T47D (cell line): Measurements from ENCODE around the gene CEACAM1.
"Not testable (repeated sequence)": the region's sequence is repeated elsewhere in the genome, so short reads cannot be mapped to it uniquely, and the experiment has no call there.

ENCODE experiments used
- DNase-seq, 2 experiments: peaks; one replicate each; pipeline versions ENCODE4 v3.0.0 to v3.0.0-alpha.2; 2011 to 2012; ENCODE audit warnings: low read depth in 1 of 2, low spot score in 1 of 2
- JUND ChIP-seq: IDR thresholded peaks from 2 replicates; pipeline ENCODE4 v1.6.1; 2012; ENCODE audit warnings: low read depth
- in situ Hi-C: cut with HindIII; loops from 2 replicates; pipeline ENCODE4 v1.10.0; 2016; ENCODE audit warnings: low sequenced_read_pairs, low pct_unique_long_range_greater_than_20kb

CEACAM1 gene

DNA sequence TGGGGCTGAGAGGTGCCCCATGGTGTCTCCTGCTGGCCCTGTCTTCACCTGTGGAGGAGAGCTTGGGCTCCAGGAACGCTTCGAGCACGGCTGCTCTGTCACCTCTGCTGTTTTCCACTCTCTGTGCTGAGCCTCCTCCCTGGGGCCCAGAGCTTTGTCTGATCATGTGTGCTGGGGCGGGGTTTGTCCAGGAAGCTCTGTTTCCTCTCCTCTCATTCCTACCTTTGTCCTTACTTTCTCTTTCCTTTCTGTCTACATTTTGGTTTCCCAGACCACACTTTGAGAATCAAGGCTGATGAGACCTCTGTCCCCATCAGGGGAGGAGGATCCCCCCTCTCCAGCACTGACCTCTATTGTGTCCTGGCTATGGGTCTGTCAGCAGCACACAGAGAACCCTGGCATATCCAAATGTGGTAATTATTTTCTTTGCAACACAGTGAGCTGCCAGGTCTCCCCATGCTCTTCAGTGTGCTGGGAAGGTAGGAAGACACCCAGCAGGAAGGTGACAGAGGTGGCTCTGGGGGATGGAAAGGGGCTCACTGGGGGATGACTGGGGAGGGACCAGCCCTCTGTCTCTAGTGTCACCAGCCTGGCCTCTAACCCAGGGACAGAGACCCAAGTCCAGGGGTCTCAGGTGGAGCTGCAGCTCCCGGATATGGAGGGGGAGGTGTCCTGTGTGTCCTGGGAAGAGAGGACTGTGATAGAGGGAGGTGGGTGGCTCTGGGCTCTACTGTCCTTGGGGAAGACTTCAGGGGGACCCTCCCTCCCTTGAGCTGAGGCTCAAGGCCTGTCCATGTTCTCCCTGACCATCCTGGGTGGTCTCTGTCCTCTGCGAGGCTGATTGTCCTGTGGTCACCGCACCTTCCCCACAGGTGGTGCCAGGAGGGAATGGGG lies at the start of gene CEACAM1:
Gene CEACAM1, minus strand, starts transcription at position 128 of the 894 bp plus-strand sequence. Its CDS starts 107 bp downstream, at position 21.
- TF ChIP-seq JUND: no peak
- in situ Hi-C loops: no loop called here
- peak; percentile 20 to 59 for DNase-seq

DNA sequence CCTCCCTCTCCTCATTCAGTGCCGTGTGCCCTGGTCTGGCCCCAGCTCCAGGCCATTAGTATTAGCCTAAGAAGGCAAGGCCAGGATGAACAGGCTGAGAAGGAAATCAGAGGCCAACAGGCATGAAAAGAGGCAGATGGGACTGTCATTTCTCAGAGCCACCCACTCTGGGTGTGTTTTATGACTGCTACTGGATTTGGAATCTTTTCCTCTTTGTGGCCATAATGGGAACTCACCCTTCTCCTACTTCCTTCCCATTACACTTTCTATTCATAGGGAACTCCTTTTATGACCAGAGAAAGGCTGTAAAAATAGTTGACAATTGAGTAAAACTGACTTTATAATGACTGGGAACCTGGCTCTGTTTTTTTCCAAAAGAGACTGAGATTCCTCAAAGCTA lies 48.7 kb upstream of the CEACAM1 start:
- in situ Hi-C loops: no loop called here
- DNase-seq: no peak

DNA sequence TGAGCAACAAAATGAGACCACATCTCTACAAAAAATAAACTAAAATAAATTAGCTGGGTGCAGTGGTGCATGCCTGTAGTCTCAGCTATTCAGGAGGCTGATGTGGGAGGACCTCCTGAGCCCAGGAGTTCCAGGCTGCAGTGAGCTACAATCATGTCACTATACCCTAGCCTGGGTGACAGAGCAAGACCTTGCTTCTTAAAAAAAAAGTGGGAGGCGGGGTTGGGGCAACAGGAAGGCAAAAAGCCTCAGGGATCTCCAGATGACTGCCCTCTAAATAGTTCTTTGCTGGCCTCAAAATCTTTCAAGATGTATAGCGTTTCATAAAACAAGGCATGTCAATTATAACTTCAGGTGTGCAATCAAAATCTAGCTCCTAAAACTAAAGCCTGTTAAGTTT lies 48.0 kb upstream of the CEACAM1 start:
- DNase-seq: no peak
- in situ Hi-C loops: no loop called here
- no peak for TF ChIP-seq JUND

More for the DNA sequence above, 48.7 kb upstream of the CEACAM1 start:
- TF ChIP-seq JUND: no peak

DNA sequence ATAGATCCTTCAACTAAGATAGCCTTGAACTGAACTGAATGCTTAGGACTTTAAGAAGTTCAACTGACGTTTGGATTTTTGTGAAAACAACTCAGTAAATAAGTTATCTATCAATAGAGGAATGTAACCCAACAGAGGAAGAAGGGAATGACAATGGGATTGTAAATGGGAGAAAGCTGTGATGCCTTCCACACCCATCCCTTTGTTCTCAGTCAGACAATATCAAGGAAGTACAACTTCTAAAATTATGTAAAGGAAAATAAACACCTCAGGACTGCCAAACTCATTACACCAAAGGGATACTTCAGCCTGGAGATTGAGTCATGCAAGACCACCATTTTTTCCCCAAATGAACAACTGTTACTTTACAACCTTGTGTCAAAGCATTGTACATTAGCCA lies 45.4 kb upstream of the CEACAM1 start:
- no peak for TF ChIP-seq JUND
- in situ Hi-C loops: no loop called here
- DNase-seq: no peak

DNA sequence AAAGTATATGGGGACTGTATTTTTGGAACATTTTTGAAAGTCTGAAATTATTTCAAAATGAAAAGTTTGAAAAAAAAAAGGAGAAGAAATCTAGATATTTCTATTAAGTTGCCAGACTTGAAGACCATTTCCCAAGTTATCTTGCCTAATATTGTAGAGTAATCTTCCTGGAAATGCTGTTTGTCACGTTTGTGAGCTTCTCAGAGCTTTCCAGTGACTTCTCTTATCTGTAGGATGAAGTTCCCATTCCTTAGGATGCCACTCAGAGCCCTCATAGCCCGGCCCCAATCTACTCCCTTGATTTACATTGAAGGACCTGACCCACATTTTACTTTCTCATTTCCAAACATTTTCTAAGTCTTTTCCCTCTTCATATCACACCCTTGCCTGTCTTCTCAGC lies 42.8 kb upstream of the CEACAM1 start:
- TF ChIP-seq JUND: no peak
- DNase-seq: no peak
- in situ Hi-C loops: no loop called here

DNA sequence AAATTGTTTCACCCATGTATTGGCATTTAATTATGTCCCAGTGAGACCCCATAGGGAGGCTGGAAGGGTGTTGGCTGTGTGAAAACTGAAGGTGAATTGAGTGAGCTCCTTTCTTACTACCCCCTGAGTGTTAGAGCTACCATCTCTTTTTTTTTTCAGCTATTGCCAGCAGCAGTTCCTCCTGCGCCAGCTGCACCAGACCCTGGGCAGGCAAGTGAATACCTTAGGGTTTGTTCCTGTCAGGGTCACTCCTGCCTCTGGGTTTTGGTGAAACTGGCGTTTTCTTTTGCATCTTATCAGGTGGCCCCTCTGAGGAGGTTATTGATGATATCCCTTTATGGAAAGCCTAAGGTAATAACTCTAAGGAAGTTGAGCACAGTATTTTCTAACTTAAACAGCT lies 40.9 kb upstream of the CEACAM1 start:
- DNase-seq: no peak
- no peak for TF ChIP-seq JUND
- in situ Hi-C loops: no loop called here

DNA sequence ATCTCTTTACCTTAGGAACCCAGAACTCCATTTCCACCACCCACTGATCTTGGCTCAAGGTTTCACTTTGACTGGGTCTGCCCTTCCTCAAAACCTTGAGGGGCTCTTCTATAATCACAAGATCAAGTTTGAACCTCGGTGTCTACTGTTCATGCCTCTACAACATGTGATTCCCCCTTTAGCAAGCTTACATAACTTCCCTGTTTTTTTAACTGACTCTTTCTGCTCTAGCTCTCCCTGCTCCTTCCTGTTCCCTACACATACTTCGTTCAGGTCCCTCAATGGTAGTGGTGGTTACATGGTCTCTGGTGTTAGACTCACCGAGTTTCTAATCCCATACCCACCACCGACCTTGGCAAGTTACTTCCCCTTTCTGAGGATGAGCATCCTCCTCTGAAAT lies 39.7 kb upstream of the CEACAM1 start:
- in situ Hi-C loops: no loop called here
- DNase-seq: no peak
- TF ChIP-seq JUND: no peak

DNA sequence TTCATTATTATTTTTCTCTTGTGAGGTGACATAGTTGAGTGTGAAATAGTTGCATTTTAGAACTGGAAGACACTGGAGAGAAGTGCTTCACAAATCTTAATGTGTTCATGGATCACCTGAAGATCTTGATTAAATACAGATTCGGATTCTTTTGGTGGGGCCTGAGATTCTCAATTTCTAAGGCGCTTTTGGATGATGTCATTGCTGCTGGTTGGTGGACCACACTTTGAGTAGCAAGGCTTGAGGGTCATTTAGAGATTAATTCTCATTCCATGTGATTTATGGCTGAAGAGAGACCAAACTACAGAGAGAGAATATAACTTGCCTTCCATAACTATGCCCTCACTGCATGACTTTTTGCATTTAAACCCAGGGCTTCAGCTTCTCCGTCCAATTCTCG lies 39.3 kb upstream of the CEACAM1 start:
- TF ChIP-seq JUND: no peak
- no peak for DNase-seq
- in situ Hi-C loops: no loop called here

DNA sequence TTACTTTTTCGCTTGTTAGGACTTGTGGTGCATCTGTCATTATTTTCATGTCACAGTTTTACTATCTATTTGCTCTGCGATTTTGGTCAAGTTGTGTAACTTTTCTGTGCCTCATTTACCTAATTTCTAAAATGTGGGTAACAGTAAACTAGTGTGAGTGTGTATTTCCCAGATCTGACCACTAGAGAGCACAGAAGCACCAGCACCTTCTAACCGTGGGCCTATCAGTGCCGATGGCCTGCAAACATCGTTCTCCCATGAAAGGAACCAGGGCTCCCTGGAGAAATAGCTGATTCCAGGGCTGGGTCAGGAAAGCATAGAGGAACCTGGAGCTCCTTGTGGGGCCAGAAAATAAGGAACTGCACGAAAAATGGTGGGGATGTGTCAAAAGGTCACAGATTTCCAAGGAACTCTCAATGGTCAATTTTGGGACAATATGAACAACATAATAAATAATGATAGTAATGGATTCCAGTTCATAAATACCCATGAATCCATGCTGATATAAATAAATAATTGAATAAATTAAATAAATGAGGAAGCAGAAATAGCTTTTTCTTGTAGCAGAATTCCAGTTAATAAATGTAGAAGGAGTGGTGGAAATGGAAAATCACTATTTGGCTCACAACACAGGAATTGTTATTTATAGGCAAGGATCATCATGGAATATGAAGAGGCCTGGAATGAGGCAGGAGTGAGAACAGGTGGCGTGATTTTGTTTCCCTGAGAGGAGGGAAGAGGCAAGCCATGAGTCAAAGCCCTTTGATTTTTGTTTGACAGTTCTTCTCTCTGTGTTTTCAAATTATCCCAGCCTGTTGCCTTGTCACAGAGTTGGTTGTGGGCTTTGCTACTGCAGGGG lies 35.3 kb upstream of the CEACAM1 start:
- DNase-seq: peak; percentile 13 to 49
- no peak for TF ChIP-seq JUND
- in situ Hi-C loops: no loop called here

DNA sequence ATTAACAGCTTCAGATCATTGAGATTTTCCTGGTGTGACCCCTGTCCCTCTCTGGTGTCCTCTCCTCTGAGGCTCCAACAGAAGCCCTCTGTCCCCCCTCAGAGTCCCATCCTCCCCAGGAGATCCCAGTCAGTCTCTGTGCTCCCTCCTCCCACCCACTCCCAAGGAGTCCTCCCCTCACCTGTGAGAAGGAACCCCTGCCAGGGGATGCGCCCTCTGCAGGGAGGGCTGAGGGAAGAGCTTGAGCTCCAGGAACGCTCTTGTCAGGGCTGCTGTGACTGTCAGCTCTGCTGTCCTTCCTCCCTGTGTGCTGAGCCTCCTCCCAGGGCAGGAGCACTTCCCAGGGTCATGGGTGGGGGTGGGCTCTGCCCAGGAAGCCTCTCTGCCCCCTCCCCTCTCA lies 33.2 kb upstream of the CEACAM1 start:
- in situ Hi-C loops: no loop called here
- no peak for TF ChIP-seq JUND
- peak in 1 of 2 experiments; percentile 7 for DNase-seq

DNA sequence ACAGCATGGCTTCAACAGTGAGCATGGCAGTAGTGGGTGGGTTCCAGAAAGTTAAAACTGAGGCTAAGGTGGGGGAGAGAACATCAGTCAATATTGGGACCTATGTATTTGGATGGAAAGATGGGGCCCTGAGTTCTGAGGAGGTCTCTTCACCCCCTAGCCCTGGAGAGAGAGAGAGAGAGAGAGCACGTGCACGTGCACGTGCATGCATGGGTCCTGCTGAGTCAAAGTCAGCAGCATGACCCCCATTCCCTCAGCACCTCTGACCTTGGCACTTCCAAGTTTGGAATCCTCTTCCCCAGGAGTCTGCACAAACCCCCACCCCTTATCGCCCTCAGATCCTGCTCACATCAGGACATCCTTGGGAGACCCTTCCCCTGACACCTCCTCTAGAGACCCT lies 32.5 kb upstream of the CEACAM1 start:
- in situ Hi-C loops: no loop called here
- TF ChIP-seq JUND: no peak
- DNase-seq: no peak

DNA sequence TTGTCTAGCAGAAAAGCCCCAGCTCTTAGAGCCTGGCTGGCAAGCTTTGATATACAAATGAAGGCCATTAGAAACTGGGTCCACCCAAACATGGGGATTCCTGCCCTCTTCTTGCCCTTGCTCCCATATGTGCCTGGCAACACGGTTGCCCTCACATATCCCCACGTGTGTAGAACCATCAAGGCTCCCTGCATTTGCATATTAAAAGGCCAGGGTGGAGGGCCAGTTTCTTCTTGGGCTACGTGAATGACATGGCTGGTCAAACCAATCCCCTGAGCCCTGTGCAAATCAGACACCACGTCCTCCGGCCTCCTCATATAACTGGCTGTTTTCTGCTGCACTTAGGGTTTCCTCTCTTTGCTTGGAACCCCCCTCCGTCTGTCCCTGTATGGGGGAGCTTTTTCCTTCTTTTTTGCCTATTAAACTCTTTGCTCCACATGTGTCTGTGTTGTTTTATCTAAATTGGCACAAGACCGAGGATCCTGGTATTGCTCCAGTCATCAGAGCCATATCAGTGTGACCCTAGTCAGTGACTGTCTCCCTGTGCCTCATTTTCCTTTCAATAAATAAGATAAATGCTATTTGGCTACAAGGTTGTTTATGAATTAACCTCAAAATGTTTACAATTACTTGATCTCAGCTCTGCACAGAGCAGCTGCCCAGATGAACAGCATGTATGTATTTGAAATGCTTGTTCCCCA lies 30.3 kb upstream of the CEACAM1 start:
- DNase-seq: no peak
- TF ChIP-seq JUND: no peak
- in situ Hi-C loops: no loop called here

DNA sequence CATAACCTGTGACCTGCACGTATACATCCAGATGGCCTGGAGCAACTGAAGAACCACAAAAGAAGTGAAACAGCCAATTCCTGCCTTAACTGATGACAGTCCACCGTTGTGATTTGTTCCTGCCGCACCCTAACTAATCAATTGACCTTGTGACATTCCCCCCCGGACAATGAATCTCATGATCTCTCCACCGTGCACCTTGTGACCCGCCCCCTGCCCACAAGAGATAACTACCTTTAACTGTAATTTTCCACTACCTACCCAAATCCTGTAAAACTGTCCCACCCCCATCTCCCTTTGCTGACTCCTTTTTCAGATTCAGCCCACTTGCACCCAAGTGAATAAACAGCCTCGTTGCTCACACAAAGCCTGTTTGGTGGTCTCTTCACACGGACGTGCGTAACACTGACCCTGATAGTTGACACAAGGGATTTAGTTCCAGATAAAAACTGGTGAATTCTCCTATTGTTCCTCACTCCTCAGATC lies 29.1 kb upstream of the CEACAM1 start:
- in situ Hi-C loops, DNase-seq: not testable (repeated sequence)
